ENCODE data around the gene NFE2. TPM values are rescaled to one million over a fixed set of nuclear protein-coding genes. Genes with fewer than 3 reads are reported as not detected.
"Not testable (repeated sequence)": the region's sequence is repeated elsewhere in the genome, so short reads cannot be mapped to it uniquely, and the experiment has no call there.

Gene NFE2
- total RNA-seq, 1 donor from 2014 or later: 0.45 TPM

DNA sequence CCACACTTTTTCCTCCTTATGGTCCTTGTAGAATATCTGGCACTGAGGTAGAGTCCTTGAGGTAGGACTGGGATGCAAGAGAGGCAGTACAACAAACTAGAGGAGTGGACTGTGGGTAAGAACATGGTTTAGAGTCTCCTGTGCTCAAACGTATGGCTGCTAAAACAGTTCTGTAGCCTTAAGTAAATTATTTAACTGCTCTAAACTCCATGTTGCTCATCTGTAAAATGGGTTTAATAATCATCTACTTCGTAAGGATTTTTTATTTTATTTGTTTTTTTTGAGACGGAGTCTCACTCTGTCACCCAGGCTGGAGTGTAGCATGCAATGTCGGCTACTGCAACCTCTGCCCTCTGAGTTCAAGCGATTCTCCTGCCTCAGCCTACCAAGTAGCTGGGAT, 20.5 kb upstream of the NFE2 start:
- no peak for DNase-seq (ENCODE audit: low spot score in 2 of 2, unreplicated experiment in 2 of 2)
- Mint-ChIP-seq H3K27ac (no peak overlapping the region), H3K36me3 (no peaks in the 10 kb centered on the region), H3K4me3 (no peak overlapping the region), H3K9me3 (no peaks in the 10 kb centered on the region), H3K4me1 (peaks cover 14% of the 10 kb centered on the region), H3K27me3 (ENCODE audit: low read depth) (no peaks in the 10 kb centered on the region)
- TF ChIP-seq, protein P1, sequence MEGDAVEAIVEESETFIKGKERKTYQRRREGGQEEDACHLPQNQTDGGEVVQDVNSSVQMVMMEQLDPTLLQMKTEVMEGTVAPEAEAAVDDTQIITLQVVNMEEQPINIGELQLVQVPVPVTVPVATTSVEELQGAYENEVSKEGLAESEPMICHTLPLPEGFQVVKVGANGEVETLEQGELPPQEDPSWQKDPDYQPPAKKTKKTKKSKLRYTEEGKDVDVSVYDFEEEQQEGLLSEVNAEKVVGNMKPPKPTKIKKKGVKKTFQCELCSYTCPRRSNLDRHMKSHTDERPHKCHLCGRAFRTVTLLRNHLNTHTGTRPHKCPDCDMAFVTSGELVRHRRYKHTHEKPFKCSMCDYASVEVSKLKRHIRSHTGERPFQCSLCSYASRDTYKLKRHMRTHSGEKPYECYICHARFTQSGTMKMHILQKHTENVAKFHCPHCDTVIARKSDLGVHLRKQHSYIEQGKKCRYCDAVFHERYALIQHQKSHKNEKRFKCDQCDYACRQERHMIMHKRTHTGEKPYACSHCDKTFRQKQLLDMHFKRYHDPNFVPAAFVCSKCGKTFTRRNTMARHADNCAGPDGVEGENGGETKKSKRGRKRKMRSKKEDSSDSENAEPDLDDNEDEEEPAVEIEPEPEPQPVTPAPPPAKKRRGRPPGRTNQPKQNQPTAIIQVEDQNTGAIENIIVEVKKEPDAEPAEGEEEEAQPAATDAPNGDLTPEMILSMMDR (IDR thresholded peaks at IDR 0.05; ENCODE audit: unreplicated experiment): no peak

- not testable (repeated sequence) for DNase-seq (ENCODE audit: low spot score in 2 of 2, unreplicated experiment in 2 of 2); H3K36me3 Mint-ChIP-seq; H3K27ac Mint-ChIP-seq; H3K4me1 Mint-ChIP-seq; H3K4me3 Mint-ChIP-seq; H3K27me3 Mint-ChIP-seq (ENCODE audit: low read depth); H3K9me3 Mint-ChIP-seq
Measured at GRCh38 chr12:54312309-54312708, 11.5 kb upstream of the NFE2 start.

- H3K4me3 Mint-ChIP-seq: no peak overlapping the region
- DNase-seq (ENCODE audit: low spot score in 2 of 2, unreplicated experiment in 2 of 2): no peak
- TF ChIP-seq, protein P1 (IDR thresholded peaks at IDR 0.05; ENCODE audit: unreplicated experiment): no peak
- no peak overlapping the region for H3K27ac Mint-ChIP-seq
- H3K27me3 Mint-ChIP-seq (ENCODE audit: low read depth): no peaks in the 10 kb centered on the region
- H3K9me3 Mint-ChIP-seq: no peaks in the 10 kb centered on the region
- H3K4me1 Mint-ChIP-seq: peaks cover 6% of the 10 kb centered on the region
- H3K36me3 Mint-ChIP-seq: no peaks in the 10 kb centered on the region
Measured at GRCh38 chr12:54311051-54311450, 10.2 kb upstream of the NFE2 start.

DNA sequence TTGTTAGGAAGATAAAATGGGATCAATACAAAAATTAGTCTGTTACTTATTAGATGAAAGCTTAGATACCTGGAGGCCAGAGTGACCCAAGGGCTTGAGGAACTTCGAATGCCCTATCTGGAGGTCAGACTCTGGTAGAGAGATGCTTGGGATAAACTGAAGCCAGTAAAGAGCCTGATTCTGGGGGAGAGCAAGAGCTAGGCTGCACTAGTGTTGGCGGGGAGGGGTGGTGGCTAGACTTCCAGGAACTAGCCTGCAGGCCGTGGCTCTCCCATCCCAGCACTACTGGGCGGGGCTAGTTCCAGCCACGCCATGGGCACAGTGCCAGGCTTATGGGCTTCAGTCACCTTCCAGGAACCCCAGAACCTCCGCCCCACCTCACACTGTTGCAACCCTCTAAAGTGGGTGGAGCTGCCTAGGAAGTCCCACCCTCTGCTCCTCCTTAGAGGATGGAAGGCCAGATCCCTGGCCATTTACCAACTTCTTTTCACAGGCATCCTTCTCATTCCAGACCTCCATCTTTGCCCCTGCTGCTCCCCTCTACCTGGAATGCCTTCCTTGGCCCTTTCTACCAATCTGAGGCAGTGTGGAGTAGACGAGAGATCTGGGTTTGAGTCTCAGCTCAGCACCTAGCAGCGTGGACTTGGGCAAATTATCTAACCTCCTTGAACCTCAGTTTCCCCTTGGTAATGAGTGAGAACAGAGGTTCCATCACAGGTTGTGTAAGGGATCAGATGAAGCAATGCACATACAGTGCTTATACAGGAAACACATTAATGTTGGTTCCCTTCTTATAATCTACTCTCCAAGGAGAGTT, 6.3 kb upstream of the NFE2 start:
- H3K4me3 Mint-ChIP-seq: no peak overlapping the region
- H3K36me3 Mint-ChIP-seq: no peaks in the 10 kb centered on the region
- TF ChIP-seq, protein P1 (IDR thresholded peaks at IDR 0.05; ENCODE audit: unreplicated experiment): no peak
- no peaks in the 10 kb centered on the region for H3K9me3 Mint-ChIP-seq
- peaks cover 16% of the 10 kb centered on the region for H3K4me1 Mint-ChIP-seq
- DNase-seq (ENCODE audit: low spot score in 2 of 2, unreplicated experiment in 2 of 2): no peak
- H3K27me3 Mint-ChIP-seq (ENCODE audit: low read depth): no peaks in the 10 kb centered on the region
- no peak overlapping the region for H3K27ac Mint-ChIP-seq

GRCh38 chr12:54304187-54304810, 3.5 kb upstream of the NFE2 start:
- Mint-ChIP-seq H3K9me3 (no peaks in the 10 kb centered on the region), H3K36me3 (no peaks in the 10 kb centered on the region), H3K4me1 (peaks cover 35% of the 10 kb centered on the region), H3K4me3 (no peak overlapping the region), H3K27ac (no peak overlapping the region), H3K27me3 (ENCODE audit: low read depth) (peaks cover 2% of the 10 kb centered on the region)
- TF ChIP-seq, protein P1 (IDR thresholded peaks at IDR 0.05; ENCODE audit: unreplicated experiment): no peak
- no peak for DNase-seq (ENCODE audit: low spot score in 2 of 2, unreplicated experiment in 2 of 2)

DNA sequence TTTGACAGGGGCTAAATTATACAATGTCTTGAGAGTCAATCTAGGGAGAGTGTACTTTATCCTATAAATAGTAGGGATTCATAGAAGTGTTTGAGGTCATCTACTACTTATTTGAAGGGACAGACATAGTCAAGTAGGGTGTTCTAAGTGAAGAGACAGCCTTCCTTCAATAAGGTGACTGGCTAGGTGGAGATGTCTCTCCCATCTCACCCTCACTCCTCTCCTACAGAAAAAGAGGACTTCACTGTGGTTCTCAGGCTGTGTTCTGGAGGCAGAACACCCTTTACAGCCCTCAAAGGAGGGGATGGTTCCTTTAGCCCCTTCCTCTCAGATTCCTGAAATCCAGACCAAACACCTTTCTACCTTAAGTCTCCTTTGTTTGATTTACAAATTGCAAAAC, 2.8 kb upstream of the NFE2 start:
- H3K27me3 Mint-ChIP-seq (ENCODE audit: low read depth): peaks cover 2% of the 10 kb centered on the region
- H3K9me3 Mint-ChIP-seq: no peaks in the 10 kb centered on the region
- H3K4me1 Mint-ChIP-seq: peaks cover 35% of the 10 kb centered on the region
- TF ChIP-seq, protein P1 (IDR thresholded peaks at IDR 0.05; ENCODE audit: unreplicated experiment): no peak
- H3K27ac Mint-ChIP-seq: no peak overlapping the region
- no peaks in the 10 kb centered on the region for H3K36me3 Mint-ChIP-seq
- DNase-seq (ENCODE audit: low spot score in 2 of 2, unreplicated experiment in 2 of 2): no peak
- no peak overlapping the region for H3K4me3 Mint-ChIP-seq
